Activated CD8-positive, alpha-beta memory T cell treated with anti-CD3 and anti-CD28 coated beads for 4 hours (primary cell): ENCODE measurements around the gene CSRP3.
A peak's percentile ranks its signal among the peaks of the same experiment; 100 is the strongest.

Experiments used
- DNase-seq, 2 donors: peaks; one replicate each; pipeline ENCODE4 v3.0.0-alpha.2; 2020; ENCODE audit warnings: low read depth in 2 of 2

The CSRP3 gene

GRCh38 chr11:19201737-19202605 is at the start of gene CSRP3:
Gene CSRP3, minus strand, starts transcription at chr11:19201983. Its CDS starts 9,535 bp downstream, at chr11:19192448.
- DNase-seq = no peak

GRCh38 chr11:19251577-19251976 is 49.8 kb upstream of the CSRP3 start:
- no peak for DNase-seq

- DNase-seq = no peak
Measured at GRCh38 chr11:19246816-19247215, 45.0 kb upstream of the CSRP3 start.

DNA sequence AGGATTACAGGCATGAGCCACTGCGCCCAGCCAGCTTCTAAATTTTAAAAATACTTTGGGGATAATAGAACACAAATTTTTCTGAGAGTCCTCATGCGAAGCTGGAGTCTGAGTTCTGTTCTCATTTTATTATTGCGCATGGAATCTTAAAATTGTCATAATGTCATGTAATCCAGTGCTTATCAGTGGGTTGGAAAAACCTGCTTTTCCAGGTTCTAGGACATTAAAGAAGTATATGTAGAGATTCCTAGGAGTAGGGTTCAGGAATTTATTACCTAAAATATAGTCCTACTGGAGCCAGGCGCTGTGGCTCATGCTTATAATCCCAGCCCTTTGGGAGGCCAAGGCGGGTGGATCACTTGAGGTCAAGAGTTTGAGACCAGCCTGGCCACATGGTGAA is 43.6 kb upstream of the CSRP3 start:
- DNase-seq = no peak

- no peak for DNase-seq
Measured at GRCh38 chr11:19244621-19245020, 42.8 kb upstream of the CSRP3 start.

DNA sequence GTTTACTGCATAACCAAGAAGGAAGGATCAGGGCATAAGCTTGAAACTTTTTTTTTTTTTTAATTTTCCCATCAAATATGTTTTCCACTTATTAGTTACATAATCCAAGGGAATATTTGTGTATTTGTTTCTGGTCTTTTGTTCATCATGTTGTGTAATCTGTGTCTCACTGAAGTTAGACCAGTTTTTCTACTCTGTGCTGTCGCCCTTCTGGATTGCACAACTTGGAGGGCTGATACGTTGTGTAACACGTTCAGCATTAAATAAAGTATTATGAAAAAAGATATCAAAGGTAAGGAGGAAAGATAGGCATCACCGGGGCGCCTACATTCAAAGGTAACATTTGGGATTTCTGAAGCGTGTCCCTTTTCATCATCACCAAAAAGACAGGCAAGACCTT is 42.3 kb upstream of the CSRP3 start:
- no peak for DNase-seq

GRCh38 chr11:19243613-19244012 is 41.8 kb upstream of the CSRP3 start:
- DNase-seq = no peak

DNA sequence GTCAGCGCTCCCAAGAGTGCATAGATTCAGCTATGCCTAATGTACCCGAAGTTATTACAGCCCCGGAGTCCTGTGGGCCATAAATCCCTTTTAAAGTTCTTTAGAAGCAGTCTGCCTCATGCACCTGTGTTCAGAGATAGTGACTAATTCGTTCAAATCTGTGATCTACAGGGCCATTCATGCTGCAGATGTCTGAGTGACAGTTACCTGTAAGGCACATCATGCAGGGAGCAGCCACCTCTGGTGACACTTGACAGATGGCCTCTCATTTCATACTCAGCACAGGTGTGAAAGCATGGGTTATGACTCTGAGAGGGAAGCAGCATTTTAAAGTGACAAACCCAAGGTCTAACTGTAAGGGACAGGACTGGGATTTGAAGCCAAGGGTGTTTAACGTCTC is 41.4 kb upstream of the CSRP3 start:
- DNase-seq = no peak

DNA sequence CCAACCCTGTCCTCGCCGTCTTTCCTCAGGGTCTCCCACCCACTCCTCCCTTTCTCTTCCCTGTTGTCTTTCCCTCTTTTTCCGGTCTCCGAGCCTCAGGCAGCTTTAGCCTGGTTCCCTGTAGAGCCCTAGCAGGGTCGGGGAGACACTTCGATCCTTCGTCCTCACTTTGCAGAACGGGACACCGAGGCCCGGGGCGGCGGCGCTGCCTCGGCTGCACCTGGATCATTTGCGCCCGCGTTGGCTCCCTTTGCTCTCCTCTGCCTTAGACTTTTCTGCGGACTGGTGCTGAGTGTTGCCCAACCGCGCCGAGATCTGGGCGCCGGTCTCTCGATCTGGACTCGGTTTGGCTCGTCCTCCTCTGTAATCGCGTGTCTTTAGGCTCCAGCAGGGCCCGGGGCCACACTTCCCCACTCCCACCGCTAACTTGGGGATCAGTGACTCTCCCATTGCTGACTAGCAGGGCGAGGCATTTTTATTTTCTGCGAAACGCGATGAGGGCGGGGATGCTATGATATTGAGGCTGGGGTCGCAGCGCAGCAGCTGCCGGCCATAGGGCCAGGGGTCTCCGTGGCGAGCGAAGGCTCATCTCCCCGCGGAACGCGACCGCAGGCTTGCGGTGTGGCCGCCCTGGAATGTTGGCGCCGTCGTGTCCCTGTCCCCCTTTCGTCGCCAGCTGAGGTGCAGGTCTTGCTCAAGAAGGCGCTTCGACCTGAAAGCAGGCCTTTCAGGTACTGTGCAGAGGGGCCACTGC is 40.6 kb upstream of the CSRP3 start:
- no peak for DNase-seq

DNA sequence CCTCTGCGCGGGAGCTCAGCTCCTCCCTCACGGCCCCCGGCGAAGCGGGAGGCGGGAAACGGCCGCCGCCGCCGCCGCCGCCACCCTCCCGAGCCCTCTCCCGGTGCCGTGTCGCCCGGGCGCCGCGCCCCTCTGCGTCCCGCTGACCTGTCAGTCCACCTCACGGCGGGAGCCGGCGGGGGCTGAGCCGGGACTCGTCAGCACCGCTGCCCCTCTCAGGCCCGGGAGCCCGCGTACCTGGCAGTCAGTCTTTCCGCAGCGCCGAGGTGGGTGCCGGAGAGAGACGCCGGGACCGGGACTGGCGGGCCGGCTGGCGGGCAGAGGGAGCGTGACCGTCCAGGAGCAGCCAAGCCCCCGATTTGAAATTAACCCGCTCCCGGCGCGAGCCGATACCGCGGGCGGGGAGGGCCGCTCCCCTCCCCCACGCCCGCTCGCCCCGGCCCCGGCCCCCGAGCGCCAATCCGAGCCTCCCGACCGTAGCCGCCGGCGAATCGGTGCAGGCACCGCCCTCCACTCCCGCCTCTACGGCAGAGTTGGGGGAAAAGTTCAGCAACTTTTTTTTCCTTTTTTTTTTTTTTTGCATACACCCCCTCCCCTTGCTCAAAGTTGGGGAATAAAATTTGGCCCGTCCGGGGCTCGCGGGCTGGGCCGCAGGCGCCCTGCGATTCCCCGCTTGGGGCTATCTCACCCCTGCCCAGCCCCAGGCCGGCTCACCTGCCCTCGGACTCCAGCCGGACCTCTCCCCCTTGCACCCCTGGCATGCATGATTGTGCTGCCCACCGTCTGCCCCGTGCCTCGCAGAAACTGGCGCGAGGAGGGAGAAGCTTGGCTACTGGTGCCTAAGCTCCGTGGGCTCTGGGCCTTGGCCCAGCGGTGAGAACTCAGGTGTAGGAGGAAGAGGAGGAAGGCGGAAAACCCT is 39.7 kb upstream of the CSRP3 start:
- DNase-seq = no peak

DNA sequence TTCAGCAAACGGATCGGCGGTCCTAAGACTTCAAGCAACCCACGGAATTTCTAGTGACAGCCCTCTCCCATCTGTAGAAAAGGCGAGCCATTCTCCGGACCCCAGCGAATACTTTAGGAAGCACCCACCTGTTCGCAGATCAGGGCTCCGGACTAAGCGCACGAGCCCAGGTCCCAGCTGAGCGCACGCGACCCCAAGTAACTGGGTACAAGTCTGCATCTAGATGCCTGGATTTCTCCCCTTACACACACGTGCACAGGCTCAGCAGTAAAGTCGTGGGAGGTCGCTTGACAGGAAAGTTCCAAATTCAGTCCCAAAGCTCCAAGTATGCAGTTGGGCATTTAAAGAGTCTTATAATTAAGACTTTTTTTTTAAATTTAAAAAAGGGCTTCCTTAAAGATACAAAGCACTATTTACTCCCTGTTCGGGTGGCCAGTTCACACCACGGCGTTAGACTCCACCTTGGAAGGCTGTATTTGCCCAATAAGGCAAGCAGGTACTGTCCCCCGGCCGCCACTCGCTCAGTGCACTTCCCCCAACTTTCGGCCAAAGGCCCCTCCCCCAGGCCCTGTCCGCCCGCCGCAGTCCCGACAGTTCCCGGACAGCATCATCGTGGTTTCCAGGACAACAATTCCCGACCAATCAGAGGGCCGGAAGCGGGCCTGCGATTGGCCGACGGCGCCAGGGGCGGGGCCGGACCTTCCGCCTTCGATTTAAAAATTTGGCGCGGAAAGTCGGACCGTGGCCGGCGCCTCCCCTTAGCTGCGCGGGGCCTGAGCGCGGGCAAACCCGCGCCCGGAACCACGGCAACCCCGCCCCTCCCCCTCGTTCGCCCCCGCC is 38.9 kb upstream of the CSRP3 start, which contains the start of gene E2F8:
Gene E2F8 (minus strand): TSS at position 526 of the 840 bp plus-strand sequence. CDS start 824 bp downstream, outside the sequence.
- peak; percentile 57 to 65 for DNase-seq

GRCh38 chr11:19239039-19239438 is 37.3 kb upstream of the CSRP3 start:
- DNase-seq = no peak

DNA sequence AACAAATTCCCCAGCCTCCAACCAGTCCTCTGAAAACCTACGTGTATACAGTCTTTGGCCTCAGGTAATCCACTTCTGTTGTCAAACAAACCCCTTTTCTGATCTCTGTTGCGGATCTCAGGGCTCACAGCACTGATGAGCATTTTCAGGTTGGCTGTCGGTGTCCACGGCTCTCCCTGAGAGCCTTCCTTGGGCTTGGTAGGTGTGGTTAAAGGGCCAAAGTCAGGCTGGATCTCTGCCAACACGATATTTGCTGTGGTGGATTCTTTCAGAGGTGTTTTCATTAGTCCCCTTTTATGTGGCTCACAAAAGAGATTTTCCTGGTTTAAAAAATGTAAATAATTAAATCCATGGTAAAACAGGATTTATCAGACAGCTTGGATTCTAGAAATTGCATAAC is 36.0 kb upstream of the CSRP3 start:
- no peak for DNase-seq

- no peak for DNase-seq
Measured at GRCh38 chr11:19237381-19237780, 35.6 kb upstream of the CSRP3 start.

DNA sequence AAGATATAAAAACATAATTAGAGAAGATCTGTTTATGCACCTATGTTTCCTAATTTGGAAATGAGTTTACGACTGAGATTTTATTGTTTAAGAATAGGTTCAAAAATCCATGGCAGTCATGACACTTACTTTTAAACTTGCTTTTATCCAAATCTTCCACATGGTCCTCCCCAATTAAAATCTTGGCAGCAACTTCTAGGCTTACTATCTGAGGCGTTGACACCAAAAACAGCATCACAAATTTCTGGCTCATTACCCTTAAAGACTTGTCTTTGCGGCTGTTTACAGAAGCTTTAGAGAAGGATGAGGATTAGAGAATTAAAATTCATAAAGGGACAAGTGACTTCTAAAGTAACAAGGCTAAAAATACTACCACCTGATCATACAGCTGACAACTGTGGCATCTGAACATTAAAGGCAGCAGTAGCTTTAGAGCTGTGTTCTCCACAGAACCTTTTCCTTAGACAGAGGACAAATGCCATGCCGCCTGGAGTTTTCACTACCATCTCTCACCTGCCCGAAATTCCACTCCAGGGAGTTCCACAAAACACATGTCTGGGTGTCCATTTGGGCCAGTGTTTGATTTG is 32.5 kb upstream of the CSRP3 start:
- DNase-seq = no peak

- DNase-seq = no peak
Measured at GRCh38 chr11:19232910-19233503, 31.2 kb upstream of the CSRP3 start.

DNA sequence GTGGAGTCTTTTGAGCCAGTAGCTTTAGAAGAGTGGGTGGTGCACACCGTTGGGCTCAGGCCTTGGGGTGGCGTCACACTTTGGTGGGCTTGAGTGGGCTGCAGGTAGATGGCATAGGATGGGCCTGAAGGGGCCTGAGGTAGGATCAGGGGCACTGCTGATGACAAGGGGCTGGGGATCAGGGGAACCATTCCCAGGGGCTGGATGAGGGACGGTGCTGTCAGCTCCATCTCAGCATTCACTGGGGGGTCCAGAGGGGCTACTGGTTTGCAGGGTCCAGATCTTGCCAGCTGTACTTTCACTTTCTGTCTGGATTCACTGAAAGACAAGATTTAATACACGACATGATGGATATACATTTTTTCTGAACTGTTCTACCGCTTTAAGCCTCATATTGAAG is 27.9 kb upstream of the CSRP3 start:
- DNase-seq = no peak

DNA sequence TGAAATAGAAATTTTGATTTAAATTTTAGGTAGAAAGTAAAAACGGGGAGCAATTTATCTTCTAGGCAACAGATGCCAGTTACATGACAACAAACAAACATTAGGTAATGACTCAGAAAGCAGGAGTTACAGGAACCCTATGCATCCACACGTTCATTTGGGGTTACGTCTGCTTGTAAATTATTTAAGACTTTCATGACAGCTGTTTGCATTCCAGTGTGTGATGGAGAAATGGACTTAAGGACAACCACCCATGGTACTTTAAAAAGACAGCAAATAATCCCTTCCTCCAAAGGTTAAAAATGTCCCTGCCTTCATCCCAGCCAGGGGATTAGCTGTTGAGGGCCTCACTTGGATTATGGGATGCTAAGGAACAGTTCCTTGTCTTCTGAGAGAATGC is 27.2 kb upstream of the CSRP3 start:
- no peak for DNase-seq

- DNase-seq = no peak
Measured at GRCh38 chr11:19226378-19227195, 24.8 kb upstream of the CSRP3 start.
